Activated T-helper 17 cell treated with anti-CD3 and anti-CD28 coated beads, Interleukin-2, amount 50 U/mL, for 72 hours (primary cell): ENCODE measurements around the gene MPI. TPM values are rescaled to one million over a fixed set of nuclear protein-coding genes. Genes with fewer than 3 reads are reported as not detected.

Source experiments
- ATAC-seq: fragments of 150-1000 bp; cut with Tn5 transposase; replicated peaks from 2 replicates; pipeline ENCODE4 v1.10.0; 2021; ENCODE audit warnings: mild to moderate bottlenecking, moderate library complexity
- H3K27ac Mint-ChIP-seq: one replicate; pipeline ENCODE4 v1.8.0; 2022; ENCODE audit warnings: mixed read lengths
- H3K27me3 Mint-ChIP-seq: one replicate; pipeline ENCODE4 v1.8.0; 2022; ENCODE audit warnings: mixed read lengths
- H3K36me3 Mint-ChIP-seq: one replicate; pipeline ENCODE4 v1.8.0; 2022; ENCODE audit warnings: low read depth, mild to moderate bottlenecking, mixed read lengths
- H3K4me1 Mint-ChIP-seq: one replicate; pipeline ENCODE4 v1.8.0; 2022; ENCODE audit warnings: mixed read lengths
- H3K4me3 Mint-ChIP-seq: one replicate; pipeline ENCODE4 v1.8.0; 2022; ENCODE audit warnings: mild to moderate bottlenecking, mixed read lengths
- H3K9me3 Mint-ChIP-seq: one replicate; pipeline ENCODE4 v1.8.0; 2022; ENCODE audit warnings: mixed read lengths
- total RNA-seq, 2 donors: library from RNA; stranded (reverse); gene quantifications; one replicate each; pipeline ENCODE4 v1.2.3, GENCODE V29; 2022

The MPI gene
- 10 to 100 TPM; 51.8 to 98.5 TPM for total RNA-seq

- ATAC-seq, result peak; percentile 98
- Mint-ChIP-seq H3K9me3 (no peaks in the 10 kb centered on the region), H3K36me3 (peaks cover 44% of the 10 kb centered on the region), H3K27me3 (no peaks in the 10 kb centered on the region), H3K4me1 (peaks cover 32% of the 10 kb centered on the region), H3K27ac (peak within 1 kb of the TSS; percentile 90), H3K4me3 (peak within 1 kb of the TSS; percentile 88)
Measured at GRCh38 chr15:74889883-74890664, at the start of gene MPI. TSS of gene MPI (plus strand) at chr15:74890042. CDS start at chr15:74890074, 32 bp downstream.

GRCh38 chr15:74840851-74841775 is 48.7 kb upstream of the MPI start:
- no peaks in the 10 kb centered on the region for H3K27me3 Mint-ChIP-seq
- H3K27ac Mint-ChIP-seq, result peak overlapping the region; percentile 80
- H3K4me1 Mint-ChIP-seq, result peaks cover 24% of the 10 kb centered on the region
- H3K4me3 Mint-ChIP-seq, result peak overlapping the region; percentile 83
- H3K9me3 Mint-ChIP-seq, result no peaks in the 10 kb centered on the region
- no peak for ATAC-seq
- peaks cover 60% of the 10 kb centered on the region for H3K36me3 Mint-ChIP-seq

DNA sequence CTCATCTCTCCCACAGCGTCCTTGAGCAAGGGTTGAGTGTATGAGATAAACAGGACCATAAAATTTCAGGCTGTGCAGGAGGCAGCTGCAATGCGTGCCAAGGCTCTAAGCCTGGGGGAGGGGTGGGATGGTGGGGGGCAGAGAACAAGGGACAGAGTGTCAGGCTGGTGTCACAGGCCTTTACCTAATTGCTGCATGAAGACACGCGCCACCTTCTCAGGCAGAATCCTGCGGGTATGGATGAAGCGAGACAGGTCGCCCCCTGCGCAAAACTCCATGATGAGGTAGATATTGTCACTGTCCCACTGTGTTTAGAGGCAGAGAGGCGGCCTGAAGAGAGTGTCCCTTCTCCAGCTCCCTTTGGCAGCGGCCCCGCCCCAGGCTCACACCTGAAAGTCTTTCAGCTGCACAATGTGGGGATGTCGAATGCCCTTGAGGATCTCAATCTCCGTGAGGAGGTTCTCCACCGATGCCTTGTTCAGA is 47.9 kb upstream of the MPI start:
- ATAC-seq, result no peak
- Mint-ChIP-seq H3K4me3 (peak overlapping the region; percentile 83), H3K27ac (peak overlapping the region; percentile 80), H3K9me3 (no peaks in the 10 kb centered on the region), H3K27me3 (no peaks in the 10 kb centered on the region), H3K36me3 (peaks cover 63% of the 10 kb centered on the region), H3K4me1 (peaks cover 24% of the 10 kb centered on the region)

DNA sequence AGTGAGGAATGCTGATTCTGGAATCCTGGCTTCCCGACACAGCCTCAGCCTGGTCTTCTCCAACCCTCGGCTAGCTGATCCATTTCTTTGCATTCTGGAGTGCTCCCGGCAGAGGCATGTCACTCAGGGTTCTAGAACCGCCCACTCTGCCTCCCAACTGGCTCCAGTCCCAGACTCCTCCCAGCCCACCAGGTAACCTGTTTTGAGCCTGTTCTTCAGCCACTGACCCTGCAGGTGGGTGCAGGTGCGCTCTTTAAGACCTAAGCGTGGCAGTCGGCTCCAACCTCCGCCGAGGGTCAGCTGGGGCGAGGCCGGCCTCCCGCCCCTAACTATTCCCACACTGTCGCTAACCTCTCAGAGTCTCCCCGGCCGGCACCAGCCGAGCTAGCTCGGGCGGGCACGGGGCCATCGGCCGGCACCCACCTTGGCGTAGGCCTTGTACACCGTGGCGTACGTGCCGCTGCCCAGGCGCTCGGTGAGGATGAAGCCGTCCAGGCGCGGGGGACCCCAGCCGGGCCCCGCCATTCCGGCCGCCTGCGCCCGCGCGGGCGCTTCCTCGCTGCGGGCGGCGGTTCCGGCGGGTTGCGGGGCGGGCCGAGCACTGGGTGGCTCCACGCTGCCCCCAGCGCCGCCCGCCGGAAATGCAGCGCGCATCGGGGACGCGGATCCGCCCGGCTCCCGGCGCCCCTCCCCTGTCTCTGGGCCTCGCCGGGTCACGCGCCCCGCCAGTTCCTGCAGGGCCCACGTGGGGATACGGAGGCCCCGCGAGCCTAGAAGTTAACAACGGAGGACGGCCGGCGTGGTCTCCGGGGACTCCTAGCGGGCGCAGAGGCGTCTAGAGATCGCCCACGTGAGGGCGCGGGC is 47.0 kb upstream of the MPI start, which contains the start of gene ULK3:
ULK3 (minus strand) TSS at position 576 of the 864 bp plus-strand sequence; CDS start at position 525, 51 bp downstream.
- Mint-ChIP-seq H3K27me3 (no peaks in the 10 kb centered on the region), H3K4me1 (peaks cover 24% of the 10 kb centered on the region), H3K4me3 (peak within 1 kb of the TSS; percentile 83), H3K36me3 (peaks cover 63% of the 10 kb centered on the region), H3K27ac (peak within 1 kb of the TSS; percentile 92), H3K9me3 (no peaks in the 10 kb centered on the region)
- peak; percentile 84 for ATAC-seq

DNA sequence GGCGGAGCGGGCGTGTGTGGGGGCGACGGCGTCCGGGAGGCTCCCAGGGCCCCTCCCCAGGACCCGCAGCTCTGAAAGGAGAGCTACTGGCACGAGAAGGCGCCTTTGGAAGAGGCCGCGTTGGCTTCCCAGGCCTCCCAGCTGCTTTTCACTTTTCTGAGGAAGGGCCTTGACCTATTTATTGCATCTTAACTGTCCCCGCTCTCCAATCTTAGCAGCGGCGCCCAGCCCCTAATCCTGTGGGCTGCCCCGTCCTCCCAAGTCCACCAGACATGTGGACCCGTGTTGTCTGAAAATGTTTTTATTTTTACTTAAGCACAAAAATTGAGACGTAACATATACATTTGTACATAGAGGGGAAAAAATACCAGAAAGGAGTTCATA is 46.4 kb upstream of the MPI start:
- H3K27ac Mint-ChIP-seq, result peak overlapping the region; percentile 80
- no peaks in the 10 kb centered on the region for H3K27me3 Mint-ChIP-seq
- H3K4me3 Mint-ChIP-seq, result peak overlapping the region; percentile 83
- peaks cover 24% of the 10 kb centered on the region for H3K4me1 Mint-ChIP-seq
- peaks cover 68% of the 10 kb centered on the region for H3K36me3 Mint-ChIP-seq
- no peaks in the 10 kb centered on the region for H3K9me3 Mint-ChIP-seq
- no peak for ATAC-seq

- no peaks in the 10 kb centered on the region for H3K9me3 Mint-ChIP-seq
- H3K27me3 Mint-ChIP-seq, result no peaks in the 10 kb centered on the region
- peak overlapping the region; percentile 83 for H3K4me3 Mint-ChIP-seq
- ATAC-seq, result no peak
- H3K27ac Mint-ChIP-seq, result peak overlapping the region; percentile 92
- H3K4me1 Mint-ChIP-seq, result peaks cover 24% of the 10 kb centered on the region
- peaks cover 71% of the 10 kb centered on the region for H3K36me3 Mint-ChIP-seq
Measured at GRCh38 chr15:74843891-74844299, 45.9 kb upstream of the MPI start.

GRCh38 chr15:74844319-74845207 is 45.3 kb upstream of the MPI start:
- peak; percentile 10 for ATAC-seq
- Mint-ChIP-seq H3K27ac (peak overlapping the region; percentile 92), H3K27me3 (no peaks in the 10 kb centered on the region), H3K4me3 (peak overlapping the region; percentile 83), H3K9me3 (no peaks in the 10 kb centered on the region), H3K36me3 (peaks cover 71% of the 10 kb centered on the region), H3K4me1 (peaks cover 24% of the 10 kb centered on the region)

DNA sequence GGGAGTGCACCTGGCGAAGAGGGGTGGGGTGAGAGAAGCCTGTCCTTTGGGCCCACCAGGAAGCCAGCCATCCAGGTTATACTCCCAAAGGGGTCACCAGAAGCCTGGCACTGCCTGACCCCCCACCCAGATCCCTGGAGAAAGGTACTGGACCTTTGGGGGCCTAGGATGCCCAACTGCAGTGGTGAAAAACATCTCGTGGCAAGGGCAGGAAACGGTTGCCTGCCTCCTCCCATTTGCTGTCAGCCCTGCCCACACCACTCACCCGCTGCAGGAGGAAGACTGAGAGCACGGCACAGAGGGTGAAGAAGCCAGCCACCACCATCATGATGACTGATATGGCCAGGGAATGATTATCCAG is 44.7 kb upstream of the MPI start:
- peaks cover 24% of the 10 kb centered on the region for H3K4me1 Mint-ChIP-seq
- peak overlapping the region; percentile 92 for H3K27ac Mint-ChIP-seq
- no peaks in the 10 kb centered on the region for H3K27me3 Mint-ChIP-seq
- H3K4me3 Mint-ChIP-seq, result peak overlapping the region; percentile 83
- H3K9me3 Mint-ChIP-seq, result no peaks in the 10 kb centered on the region
- ATAC-seq, result peak; percentile 72
- peaks cover 76% of the 10 kb centered on the region for H3K36me3 Mint-ChIP-seq

DNA sequence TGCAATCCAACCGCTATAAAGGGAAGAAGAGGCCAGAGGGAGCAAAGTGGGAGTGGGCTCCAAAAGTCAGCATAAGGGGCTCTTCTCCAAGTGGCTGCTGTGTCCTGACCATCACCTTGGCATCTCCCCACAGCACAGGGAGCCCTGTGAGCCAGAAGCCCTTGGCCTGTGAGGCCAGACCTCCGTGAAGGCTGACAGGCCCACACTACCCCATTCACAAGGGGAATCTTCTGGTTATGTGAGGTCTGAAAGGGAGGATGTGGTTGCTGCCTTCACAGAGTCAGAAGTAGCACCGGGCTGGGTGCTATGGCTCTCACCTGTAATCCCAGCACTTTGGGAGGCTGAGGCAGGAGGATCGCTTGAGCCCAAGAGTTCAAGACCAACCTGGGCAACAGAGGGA is 44.3 kb upstream of the MPI start:
- H3K4me3 Mint-ChIP-seq, result peak overlapping the region; percentile 83
- H3K27me3 Mint-ChIP-seq, result no peaks in the 10 kb centered on the region
- no peaks in the 10 kb centered on the region for H3K9me3 Mint-ChIP-seq
- peaks cover 24% of the 10 kb centered on the region for H3K4me1 Mint-ChIP-seq
- ATAC-seq, result peak; percentile 22
- peaks cover 79% of the 10 kb centered on the region for H3K36me3 Mint-ChIP-seq
- H3K27ac Mint-ChIP-seq, result peak overlapping the region; percentile 92

DNA sequence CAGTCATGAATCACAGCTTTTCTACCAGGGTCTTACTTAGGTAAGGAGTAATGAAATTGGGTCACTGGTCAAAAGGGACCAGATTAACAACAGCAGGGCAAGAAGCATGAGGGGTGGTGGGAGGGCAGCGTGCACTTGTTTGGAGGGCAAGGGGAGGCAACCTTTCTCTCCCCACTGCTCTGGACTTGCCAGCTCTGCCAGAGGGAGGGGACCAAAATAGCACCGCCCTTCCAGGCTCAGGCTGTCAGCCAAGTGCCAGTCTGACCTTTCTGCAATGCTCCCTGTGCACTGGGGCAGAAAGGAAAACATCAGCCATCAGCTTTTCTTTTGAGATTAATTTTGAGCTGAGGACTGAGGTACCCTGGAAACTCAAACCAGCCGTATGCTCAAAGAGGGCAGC is 42.4 kb upstream of the MPI start:
- Mint-ChIP-seq H3K27me3 (no peaks in the 10 kb centered on the region), H3K36me3 (peaks cover 85% of the 10 kb centered on the region), H3K9me3 (no peaks in the 10 kb centered on the region), H3K27ac (peak overlapping the region; percentile 63), H3K4me1 (peaks cover 12% of the 10 kb centered on the region), H3K4me3 (no peak overlapping the region)
- no peak for ATAC-seq

- peaks cover 88% of the 10 kb centered on the region for H3K36me3 Mint-ChIP-seq
- H3K9me3 Mint-ChIP-seq, result no peaks in the 10 kb centered on the region
- H3K4me3 Mint-ChIP-seq, result no peak overlapping the region
- no peak overlapping the region for H3K27ac Mint-ChIP-seq
- ATAC-seq, result no peak
- no peaks in the 10 kb centered on the region for H3K27me3 Mint-ChIP-seq
- H3K4me1 Mint-ChIP-seq, result peaks cover 2% of the 10 kb centered on the region
Measured at GRCh38 chr15:74850393-74850792, 39.4 kb upstream of the MPI start.

DNA sequence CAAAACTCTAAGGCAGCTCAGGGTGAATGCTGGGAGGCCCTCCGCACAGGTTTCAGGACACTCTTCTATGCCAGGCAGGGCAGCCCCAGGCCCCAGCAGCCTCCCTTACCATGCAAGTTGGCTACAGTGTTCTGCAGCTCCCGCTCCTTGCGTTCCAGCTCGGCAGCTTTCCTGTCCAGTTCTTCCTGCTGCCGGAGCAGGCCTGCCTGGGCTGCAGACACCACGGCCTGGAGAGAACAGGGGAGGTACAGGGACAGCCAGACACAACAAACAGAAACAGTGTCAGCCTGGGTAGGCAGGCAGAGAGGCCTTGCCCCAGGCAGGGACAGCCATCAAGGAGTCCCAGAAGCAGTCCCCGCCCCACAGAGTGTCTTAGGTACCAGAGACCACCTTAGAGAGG is 37.9 kb upstream of the MPI start:
- ATAC-seq, result no peak
- Mint-ChIP-seq H3K27ac (peak overlapping the region; percentile 52), H3K4me3 (no peak overlapping the region), H3K4me1 (peaks cover 3% of the 10 kb centered on the region), H3K36me3 (peaks cover 74% of the 10 kb centered on the region), H3K9me3 (no peaks in the 10 kb centered on the region), H3K27me3 (no peaks in the 10 kb centered on the region)

GRCh38 chr15:74854453-74855022 is 35.3 kb upstream of the MPI start:
- H3K9me3 Mint-ChIP-seq, result no peaks in the 10 kb centered on the region
- no peaks in the 10 kb centered on the region for H3K27me3 Mint-ChIP-seq
- H3K4me3 Mint-ChIP-seq, result no peak overlapping the region
- no peak for ATAC-seq
- H3K27ac Mint-ChIP-seq, result no peak overlapping the region
- peaks cover 14% of the 10 kb centered on the region for H3K4me1 Mint-ChIP-seq
- H3K36me3 Mint-ChIP-seq, result peaks cover 67% of the 10 kb centered on the region
